Activated T-cell treated with anti-CD3 and anti-CD28 coated beads for 48 hours (primary cell): ENCODE results near the gene LZTS2.
"Not testable (repeated sequence)": the region's sequence is repeated elsewhere in the genome, so short reads cannot be mapped to it uniquely, and the experiment has no call there.

Experiments used
- DNase-seq: peaks from one replicate; pipeline ENCODE4 v3.0.0-alpha.2; 2020; ENCODE audit warnings: low read depth

The LZTS2 gene

GRCh38 chr10:101033276-101033675 lies 33.7 kb downstream of the LZTS2 start:
- DNase-seq: no peak

- not testable (repeated sequence) for DNase-seq
Measured at GRCh38 chr10:101034404-101034803, 34.8 kb downstream of the LZTS2 start.

- DNase-seq: no peak
Measured at GRCh38 chr10:101035314-101035713, 35.7 kb downstream of the LZTS2 start.

GRCh38 chr10:101035916-101036702 lies 36.5 kb downstream of the LZTS2 start:
- no peak for DNase-seq

GRCh38 chr10:101036726-101037125 lies 37.1 kb downstream of the LZTS2 start:
- no peak for DNase-seq

GRCh38 chr10:101038484-101038883 lies 38.9 kb downstream of the LZTS2 start:
- DNase-seq: no peak

GRCh38 chr10:101040061-101040460 lies 40.5 kb downstream of the LZTS2 start:
- no peak for DNase-seq

- DNase-seq: no peak
Measured at GRCh38 chr10:101040851-101041250, 41.2 kb downstream of the LZTS2 start.

GRCh38 chr10:101041252-101041761 lies 41.7 kb downstream of the LZTS2 start:
- DNase-seq: peak; percentile 58

- no peak for DNase-seq
Measured at GRCh38 chr10:101042118-101042517, 42.5 kb downstream of the LZTS2 start.

- DNase-seq: peak; percentile 91
Measured at GRCh38 chr10:101042667-101043362, 43.2 kb downstream of the LZTS2 start.

GRCh38 chr10:101043363-101043707 lies 43.7 kb downstream of the LZTS2 start:
- no peak for DNase-seq

- DNase-seq: no peak
Measured at GRCh38 chr10:101044117-101044516, 44.5 kb downstream of the LZTS2 start.

- no peak for DNase-seq
Measured at GRCh38 chr10:101046332-101047238, 47.0 kb downstream of the LZTS2 start.

GRCh38 chr10:101047268-101047667 lies 47.7 kb downstream of the LZTS2 start:
- DNase-seq: no peak

- no peak for DNase-seq
Measured at GRCh38 chr10:101047961-101048892, 48.6 kb downstream of the LZTS2 start.

GRCh38 chr10:101050208-101051069 lies 50.8 kb downstream of the LZTS2 start:
- DNase-seq: peak; percentile 78

GRCh38 chr10:101052285-101052684 lies 52.7 kb downstream of the LZTS2 start:
- DNase-seq: no peak

GRCh38 chr10:101053516-101053915 lies 53.9 kb downstream of the LZTS2 start:
- DNase-seq: no peak

- DNase-seq: no peak
Measured at GRCh38 chr10:101054351-101054750, 54.7 kb downstream of the LZTS2 start.
